Esophagus squamous epithelium (tissue), 5 donors: ENCODE measurements around the gene MUC3A. TPM values are rescaled to one million over a fixed set of nuclear protein-coding genes. Genes with fewer than 3 reads are reported as not detected.

Source experiments
- DNase-seq: peaks from one replicate; lab custom pipeline; 2025; lab: John Stamatoyannopoulos, UW
- H3K27ac ChIP-seq, 4 donors: fragments of 200-600 bp; sonication (generic); one replicate each; pipeline ENCODE4 v1.5.1; 2016 to 2019; ENCODE audit warnings: mild to moderate bottlenecking in 1 of 4
- H3K27me3 ChIP-seq, 4 donors: fragments of 200-600 bp; sonication (generic); 1 replicate in 3 of 4; 2 replicates in 1 of 4; pipeline versions ENCODE4 v1.5.1 to v1.6.0; 2017 to 2021; ENCODE audit warnings: antibody characterized with exemption in 1 of 4
- H3K36me3 ChIP-seq, 3 donors: fragments of 200-600 bp; sonication (generic); one replicate each; pipeline ENCODE4 v1.5.1; 2016 to 2019
- H3K4me1 ChIP-seq, 3 donors: fragments of 200-600 bp; sonication (generic); one replicate each; pipeline ENCODE4 v1.5.1; 2017 to 2019
- H3K4me3 ChIP-seq, 4 donors: fragments of 200-600 bp; sonication (generic); 1 replicate in 3 of 4; 2 replicates in 1 of 4; pipeline ENCODE4 v1.5.1; 2016 to 2019; ENCODE audit warnings: mild to moderate bottlenecking in 2 of 4, moderate library complexity in 1 of 4
- H3K9me3 ChIP-seq, 3 donors: fragments of 200-600 bp; sonication (generic); one replicate each; pipeline ENCODE4 v1.5.1; 2016 to 2019
- POLR2A ChIP-seq, 4 donors: fragments of 450-650 bp; IDR thresholded peaks; one replicate each; pipeline ENCODE4 v1.6.1; 2017; ENCODE audit warnings: antibody characterized with exemption in 4 of 4, mild to moderate bottlenecking in 4 of 4, moderate library complexity in 3 of 4
- WGBS, 2 donors: methylation state at CpG; one replicate each; pipeline ENCODE4 v1.1.5; 2018; 5-methylcytosine and 5-hydroxymethylcytosine counted together
- intact Hi-C: fragments of 100-400 bp; cut with DNase I; formaldehyde crosslinking; loops from one replicate; pipeline ENCODE4 v1.15.0; 2022
- total RNA-seq, 4 donors: library from RNA; depleted of rRNA; stranded (reverse); fragments of >200 nt; gene quantifications; one replicate each; pipeline ENCODE4 v1.1.0, GENCODE V29; 2016
- TF ChIP-seq, protein P1 (sequence below), 6 experiments: fragments of 450-650 bp in 4 of 6; fragments of 200-600 bp in 2 of 6; sonication (generic) in 2 of 6; IDR thresholded peaks; one replicate each; pipeline ENCODE4 v1.5.1; 2016 to 2019; ENCODE audit warnings: antibody characterized with exemption in 6 of 6, mild to moderate bottlenecking in 4 of 6, moderate library complexity in 4 of 6
- donor health status: DM: yes; HTN: yes; CAD: no.

Gene MUC3A
- total RNA-seq, 4 donors from 2014 or later: under 0.01 TPM; not detected in 3

DNA sequence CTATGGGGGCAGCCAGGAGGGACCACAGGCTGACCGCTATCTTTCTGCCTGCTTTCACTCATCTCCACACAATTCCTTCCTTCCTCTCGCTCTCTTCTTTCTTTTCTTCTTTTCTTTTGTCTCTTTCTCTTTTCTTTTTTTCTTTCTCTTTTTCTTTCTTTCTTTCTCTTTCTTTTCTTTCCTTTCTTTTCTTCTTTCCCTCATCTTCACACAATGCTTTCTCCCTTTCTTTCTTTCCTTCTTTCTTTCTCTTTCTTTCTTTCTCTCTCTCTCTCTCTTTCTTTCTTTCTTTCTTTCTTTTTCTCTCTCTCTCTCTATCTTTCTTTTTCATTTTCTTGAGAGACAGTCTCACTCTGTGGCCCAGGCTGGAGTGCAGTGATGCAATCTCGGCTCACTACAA, 13.2 kb downstream of the MUC3A start:
- H3K4me1 ChIP-seq: peaks cover 9 to 19% (median 17%) of the 10 kb centered on the region in 3 donors
- no peaks in the 10 kb centered on the region for H3K9me3 ChIP-seq
- H3K27ac ChIP-seq: no peak overlapping the region
- DNase-seq: no peak
- TF ChIP-seq, protein P1, sequence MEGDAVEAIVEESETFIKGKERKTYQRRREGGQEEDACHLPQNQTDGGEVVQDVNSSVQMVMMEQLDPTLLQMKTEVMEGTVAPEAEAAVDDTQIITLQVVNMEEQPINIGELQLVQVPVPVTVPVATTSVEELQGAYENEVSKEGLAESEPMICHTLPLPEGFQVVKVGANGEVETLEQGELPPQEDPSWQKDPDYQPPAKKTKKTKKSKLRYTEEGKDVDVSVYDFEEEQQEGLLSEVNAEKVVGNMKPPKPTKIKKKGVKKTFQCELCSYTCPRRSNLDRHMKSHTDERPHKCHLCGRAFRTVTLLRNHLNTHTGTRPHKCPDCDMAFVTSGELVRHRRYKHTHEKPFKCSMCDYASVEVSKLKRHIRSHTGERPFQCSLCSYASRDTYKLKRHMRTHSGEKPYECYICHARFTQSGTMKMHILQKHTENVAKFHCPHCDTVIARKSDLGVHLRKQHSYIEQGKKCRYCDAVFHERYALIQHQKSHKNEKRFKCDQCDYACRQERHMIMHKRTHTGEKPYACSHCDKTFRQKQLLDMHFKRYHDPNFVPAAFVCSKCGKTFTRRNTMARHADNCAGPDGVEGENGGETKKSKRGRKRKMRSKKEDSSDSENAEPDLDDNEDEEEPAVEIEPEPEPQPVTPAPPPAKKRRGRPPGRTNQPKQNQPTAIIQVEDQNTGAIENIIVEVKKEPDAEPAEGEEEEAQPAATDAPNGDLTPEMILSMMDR (IDR thresholded peaks at IDR 0.05): no peak
- TF ChIP-seq POLR2A (IDR thresholded peaks at IDR 0.05): no peak
- intact Hi-C loops: no loop called here
- 72% methylated on average over 3 of the region's 3 CpGs for WGBS, 2 donors
- no peaks in the 10 kb centered on the region for H3K36me3 ChIP-seq
- peaks cover 10 to 90% (median 24%) of the 10 kb centered on the region in 4 donors for H3K27me3 ChIP-seq
- no peak overlapping the region for H3K4me3 ChIP-seq

DNA sequence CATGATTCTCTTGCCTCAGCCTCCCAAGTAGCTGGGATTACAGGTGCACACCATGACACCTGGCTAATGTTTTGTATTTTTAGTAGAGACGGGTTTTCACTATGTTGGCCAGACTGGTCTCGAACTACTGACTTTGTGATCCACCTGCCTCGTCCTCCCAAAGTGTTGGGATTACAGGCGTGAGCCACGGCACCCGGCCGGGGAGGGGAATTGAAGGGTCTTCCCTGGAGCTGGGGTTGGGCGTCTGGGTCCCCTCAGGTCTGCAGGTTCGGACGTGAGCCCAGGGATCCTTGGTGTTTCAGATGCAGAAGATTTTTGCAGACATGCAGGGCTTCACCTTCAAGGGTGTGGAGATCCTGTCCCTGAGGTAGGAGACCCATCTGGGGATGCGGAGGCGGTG, 14.1 kb downstream of the MUC3A start:
- no peaks in the 10 kb centered on the region for H3K9me3 ChIP-seq
- H3K4me3 ChIP-seq: no peak overlapping the region
- peaks cover 9 to 19% (median 17%) of the 10 kb centered on the region in 3 donors for H3K4me1 ChIP-seq
- DNase-seq: no peak
- no peaks in the 10 kb centered on the region for H3K36me3 ChIP-seq
- no peak overlapping the region for H3K27ac ChIP-seq
- intact Hi-C loops: no loop called here
- TF ChIP-seq, protein P1 (IDR thresholded peaks at IDR 0.05): no peak
- TF ChIP-seq POLR2A (IDR thresholded peaks at IDR 0.05): no peak
- WGBS, 2 donors: 67 to 87% methylated on average over 3 to 12 of the region's 12 CpGs
- peaks cover 10 to 96% (median 24%) of the 10 kb centered on the region in 4 donors for H3K27me3 ChIP-seq

DNA sequence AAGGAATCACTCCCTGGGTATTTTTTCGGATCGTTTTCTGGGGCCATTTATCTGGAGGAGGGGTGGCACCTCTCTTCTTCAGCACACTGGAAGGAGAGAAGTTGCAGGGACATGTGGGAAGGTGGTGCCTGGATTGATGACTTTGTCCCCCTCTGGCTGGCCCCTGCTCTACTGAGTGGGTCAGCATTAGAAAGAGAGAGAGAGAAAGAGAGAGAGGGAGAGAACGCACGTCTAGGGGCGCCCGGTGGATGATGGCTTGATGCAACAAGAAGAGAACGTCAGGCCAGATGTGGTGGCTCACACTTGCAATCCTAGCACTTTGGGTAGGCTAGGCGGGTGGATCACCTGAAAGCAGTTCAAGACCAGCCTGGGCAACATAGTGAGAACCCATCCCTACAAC, 14.5 kb downstream of the MUC3A start:
- H3K36me3 ChIP-seq: no peaks in the 10 kb centered on the region
- H3K4me1 ChIP-seq: peaks cover 9 to 19% (median 17%) of the 10 kb centered on the region in 3 donors
- no peak for DNase-seq
- H3K4me3 ChIP-seq: no peak overlapping the region
- no peak for TF ChIP-seq POLR2A (IDR thresholded peaks at IDR 0.05)
- TF ChIP-seq, protein P1 (IDR thresholded peaks at IDR 0.05): no peak
- no peaks in the 10 kb centered on the region for H3K9me3 ChIP-seq
- WGBS, 2 donors: 69 to 71% methylated on average over 8 of the region's 8 CpGs
- no peak overlapping the region for H3K27ac ChIP-seq
- intact Hi-C loops: no loop called here
- H3K27me3 ChIP-seq: peaks cover 10 to 96% (median 24%) of the 10 kb centered on the region in 4 donors

DNA sequence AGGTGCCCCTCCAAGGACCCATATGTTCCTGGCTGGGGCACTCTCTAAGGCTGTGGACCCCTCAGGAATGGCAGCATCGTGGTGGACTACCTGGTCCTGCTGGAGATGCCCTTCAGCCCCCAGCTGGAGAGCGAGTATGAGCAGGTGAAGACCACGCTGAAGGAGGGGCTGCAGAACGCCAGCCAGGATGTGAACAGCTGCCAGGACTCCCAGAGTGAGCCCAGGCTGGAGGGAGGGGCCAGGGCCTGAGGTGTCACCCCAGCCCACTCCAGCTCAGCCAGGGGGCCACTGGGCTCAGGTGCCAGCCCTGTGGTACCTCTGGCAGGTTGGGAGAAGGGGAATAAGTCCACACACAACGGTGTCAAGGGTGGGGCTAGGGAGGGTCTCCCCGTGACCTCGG, 15.3 kb downstream of the MUC3A start:
- peaks cover 10 to 96% (median 24%) of the 10 kb centered on the region in 4 donors for H3K27me3 ChIP-seq
- intact Hi-C loops: no loop called here
- 20 to 29% methylated on average over 3 to 4 of the region's 7 CpGs for WGBS, 2 donors

DNA sequence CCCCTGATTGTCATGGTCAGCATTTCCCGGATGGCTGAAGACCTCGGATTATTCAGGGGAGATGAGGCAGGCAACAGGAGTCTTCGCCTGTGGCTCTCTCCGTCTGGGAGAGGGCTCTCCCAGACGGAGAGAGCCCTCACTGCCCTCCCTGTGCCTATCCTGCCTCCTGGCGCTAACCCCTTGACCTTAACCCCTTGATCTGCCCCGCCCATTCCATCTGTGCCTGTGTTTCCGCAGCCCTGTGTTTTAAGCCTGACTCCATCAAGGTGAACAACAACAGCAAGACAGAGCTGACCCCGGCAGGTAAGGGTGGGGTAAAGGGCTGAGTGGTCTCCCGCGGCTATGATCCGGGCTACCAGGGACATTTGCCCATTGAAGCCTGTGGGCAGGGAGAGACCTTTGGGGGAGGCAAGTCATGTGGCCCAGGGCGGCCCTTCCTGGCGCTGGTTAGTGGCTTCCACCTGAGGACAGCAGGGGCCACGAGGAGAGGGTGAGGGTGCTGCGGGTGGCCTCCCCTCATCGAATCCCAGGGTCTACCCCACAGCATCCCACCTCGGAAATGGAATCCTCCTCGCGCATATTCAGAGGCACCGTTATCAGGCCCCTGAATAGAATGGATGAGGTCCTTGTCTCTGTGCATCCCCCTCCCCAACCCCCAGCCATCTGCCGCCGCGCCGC, 15.8 kb downstream of the MUC3A start:
- H3K27ac ChIP-seq: no peak overlapping the region
- 15 to 18% methylated on average over 15 to 21 of the region's 25 CpGs for WGBS, 2 donors

More for the DNA sequence above, 15.3 kb downstream of the MUC3A start:
- Histone ChIP-seq H3K36me3 (no peaks in the 10 kb centered on the region), H3K4me3 (no peak overlapping the region), H3K4me1 (peaks cover 9 to 19% (median 17%) of the 10 kb centered on the region in 3 donors), H3K27ac (no peak overlapping the region), H3K9me3 (no peaks in the 10 kb centered on the region)
- no peak for DNase-seq
- TF ChIP-seq, protein P1 (IDR thresholded peaks at IDR 0.05): no peak
- no peak for TF ChIP-seq POLR2A (IDR thresholded peaks at IDR 0.05)

More for the DNA sequence above, 15.8 kb downstream of the MUC3A start:
- intact Hi-C loops: no loop called here
- Histone ChIP-seq H3K27me3 (peaks cover 10 to 96% (median 24%) of the 10 kb centered on the region in 4 donors), H3K4me1 (peaks cover 9 to 19% (median 17%) of the 10 kb centered on the region in 3 donors), H3K9me3 (no peaks in the 10 kb centered on the region), H3K36me3 (no peaks in the 10 kb centered on the region), H3K4me3 (peak overlapping the region in 3 of 4 donors; percentile 4 to 48 (median 38))
- TF ChIP-seq POLR2A (IDR thresholded peaks at IDR 0.05): no peak
- TF ChIP-seq, protein P1 (IDR thresholded peaks at IDR 0.05): no peak
- DNase-seq: no peak
